CD4-positive, alpha-beta T cell (primary cell): Measurements from ENCODE around the gene SVBP. TPM values are rescaled to one million over a fixed set of nuclear protein-coding genes. Genes with fewer than 3 reads are reported as not detected.

Experiments
- ATAC-seq: fragments of 200-7000 bp; cut with Tn5 transposase; one replicate; pipeline ENCODE4 v1.10.0; 2022; ENCODE audit warnings: mild to moderate bottlenecking; ENCODE audit not compliant: poor library complexity
- CTCF ChIA-PET: fragments of 350-600 bp; sonication (Branson Sonifier 250); formaldehyde crosslinking; loops from one replicate; lab custom pipeline; 2021; ENCODE audit warnings: antibody characterized with exemption, inconsistent platforms; lab: Charles Lee
- POLR2A ChIA-PET: fragments of 350-600 bp; sonication (Branson Sonifier 250); formaldehyde crosslinking; loops from one replicate; lab custom pipeline; 2021; ENCODE audit warnings: antibody characterized with exemption, inconsistent platforms; lab: Charles Lee
- DNase-seq, 14 experiments: peaks; one replicate each; pipeline ENCODE4 v3.0.0-alpha.2; 2013 to 2020; ENCODE audit warnings: mixed read lengths in 2 of 14
- H3K27ac ChIP-seq, 2 donors: one replicate each; pipeline versions ENCODE4 v1.5.1 to v1.7.0; 2013; ENCODE audit warnings: low read length in 2 of 2, low read depth in 1 of 2, mild to moderate bottlenecking in 1 of 2
- H3K27me3 ChIP-seq, 2 experiments: 1 replicate in 1 of 2; 2 replicates in 1 of 2; pipeline versions ENCODE4 v1.6.1 to v1.7.0; 2013; ENCODE audit warnings: low read length in 2 of 2, control low read depth in 1 of 2, mild to moderate bottlenecking in 1 of 2, moderate library complexity in 1 of 2; ENCODE audit not compliant: insufficient read depth in 2 of 2, control insufficient read depth in 1 of 2
- H3K36me3 ChIP-seq: one replicate; pipeline ENCODE4 v1.6.1; 2013; ENCODE audit warnings: low read length, control low read depth; ENCODE audit not compliant: insufficient read depth
- H3K4me1 ChIP-seq: one replicate; pipeline ENCODE4 v1.6.1; 2013; ENCODE audit warnings: low read length, control low read depth; ENCODE audit not compliant: insufficient read depth
- H3K4me3 ChIP-seq: one replicate; pipeline ENCODE4 v1.5.1; 2013; ENCODE audit warnings: mild to moderate bottlenecking, low read length, moderate library complexity
- H3K9me3 ChIP-seq, 2 experiments: 1 replicate in 1 of 2; 2 replicates in 1 of 2; pipeline versions ENCODE4 v1.6.1 to v1.7.0; 2013; ENCODE audit warnings: low read length in 2 of 2, mild to moderate bottlenecking in 2 of 2, control low read depth in 1 of 2, moderate library complexity in 1 of 2; ENCODE audit not compliant: control insufficient read depth in 1 of 2, insufficient read depth in 1 of 2
- H3K27ac Mint-ChIP-seq: one replicate; pipeline ENCODE4 v1.8.0; 2020; ENCODE audit warnings: mixed read lengths
- H3K27me3 Mint-ChIP-seq: one replicate; pipeline ENCODE4 v1.8.0; 2021; ENCODE audit warnings: mixed read lengths
- H3K36me3 Mint-ChIP-seq: one replicate; pipeline ENCODE4 v1.8.0; 2021; ENCODE audit warnings: low read depth, mixed read lengths
- H3K4me1 Mint-ChIP-seq: one replicate; pipeline ENCODE4 v1.8.0; 2021; ENCODE audit warnings: low read depth, mixed read lengths
- H3K4me3 Mint-ChIP-seq: one replicate; pipeline ENCODE4 v1.8.0; 2020; ENCODE audit warnings: mild to moderate bottlenecking, mixed read lengths
- H3K9me3 Mint-ChIP-seq: one replicate; pipeline ENCODE4 v1.8.0; 2020; ENCODE audit warnings: mixed read lengths
- intact Hi-C, 2 experiments: fragments of 100-400 bp; cut with DNase I in 1 of 2; cut with micrococcal nuclease in 1 of 2; formaldehyde crosslinking; loops; one replicate each; pipeline versions ENCODE4 v1.15.1 to v1.9.0; 2023 to 2025; cut with DNase I, micrococcal nuclease
- total RNA-seq, 174 experiments: library from RNA in 2 of 174; stranded (reverse) in 2 of 174; gene quantifications; one replicate each; pipeline ENCODE4 v1.2.3 and lab custom pipeline; 2021 to 2026
- TF ChIP-seq, protein P1 (sequence below): fragments of 200-600 bp; IDR thresholded peaks from one replicate; pipeline ENCODE4 v1.8.0; 2022; ENCODE audit warnings: antibody characterized with exemption, mild to moderate bottlenecking

SVBP gene
- total RNA-seq, 2 experiments from 2014 or later: 19.2 to 21.3 TPM

DNA sequence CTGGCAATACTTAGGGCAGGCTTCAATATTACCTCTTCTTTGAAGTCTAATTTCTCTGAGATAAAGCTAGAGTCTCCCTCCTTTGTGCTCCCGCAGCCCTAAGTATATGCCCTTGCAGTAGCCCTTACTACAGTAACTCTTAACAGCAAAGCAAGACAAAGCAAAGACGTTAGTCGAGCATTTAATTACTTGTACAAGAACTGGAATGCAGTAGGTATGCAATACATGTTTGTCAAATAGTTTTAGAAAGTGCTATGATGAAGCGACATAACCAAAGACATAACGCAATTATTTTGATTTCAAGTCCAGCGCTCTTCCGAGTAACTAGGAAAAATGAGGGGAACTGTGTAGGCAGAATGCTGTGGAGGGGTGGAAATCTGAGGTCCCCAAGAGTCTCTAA, 51.9 kb downstream of the SVBP start:
- Mint-ChIP-seq H3K4me3 (no peak overlapping the region), H3K36me3 (peaks cover 19% of the 10 kb centered on the region), H3K27ac (no peak overlapping the region), H3K27me3 (no peaks in the 10 kb centered on the region), H3K4me1 (peaks cover 26% of the 10 kb centered on the region), H3K9me3 (no peaks in the 10 kb centered on the region)
- ChIA-PET POLR2A (interaction anchor here (1.1 to 3.7 kb wide), 5 partner anchors 7 to 83 kb away, joined by 3 to 75 read pairs (median 21); partner anchors contain the start of genes YBX1 and ZNF691), CTCF (interaction anchor here (1.0 kb wide), 2 partner anchors 51 to 731 kb away, joined by 3 read pairs; no protein-coding TSS in a partner anchor)
- Histone ChIP-seq H3K36me3 (peaks cover 24% of the 10 kb centered on the region), H3K9me3 (no peaks in the 10 kb centered on the region), H3K4me1 (peaks cover 39% of the 10 kb centered on the region), H3K27me3 (no peaks in the 10 kb centered on the region), H3K4me3 (peak overlapping the region; percentile 86), H3K27ac (no peak overlapping the region)
- intact Hi-C loops: loop anchor here (5.0 to 10.0 kb wide), 9 partner anchors 82 to 1903 kb away; partner anchors contain the start of genes B4GALT2 (in 1 of the 2), CCDC30 (in 1 of the 2), CDC20 (in 1 of the 2) and CFAP57 (in 1 of the 2)
- DNase-seq (no peak), ATAC-seq (no peak)
- TF ChIP-seq, protein P1, sequence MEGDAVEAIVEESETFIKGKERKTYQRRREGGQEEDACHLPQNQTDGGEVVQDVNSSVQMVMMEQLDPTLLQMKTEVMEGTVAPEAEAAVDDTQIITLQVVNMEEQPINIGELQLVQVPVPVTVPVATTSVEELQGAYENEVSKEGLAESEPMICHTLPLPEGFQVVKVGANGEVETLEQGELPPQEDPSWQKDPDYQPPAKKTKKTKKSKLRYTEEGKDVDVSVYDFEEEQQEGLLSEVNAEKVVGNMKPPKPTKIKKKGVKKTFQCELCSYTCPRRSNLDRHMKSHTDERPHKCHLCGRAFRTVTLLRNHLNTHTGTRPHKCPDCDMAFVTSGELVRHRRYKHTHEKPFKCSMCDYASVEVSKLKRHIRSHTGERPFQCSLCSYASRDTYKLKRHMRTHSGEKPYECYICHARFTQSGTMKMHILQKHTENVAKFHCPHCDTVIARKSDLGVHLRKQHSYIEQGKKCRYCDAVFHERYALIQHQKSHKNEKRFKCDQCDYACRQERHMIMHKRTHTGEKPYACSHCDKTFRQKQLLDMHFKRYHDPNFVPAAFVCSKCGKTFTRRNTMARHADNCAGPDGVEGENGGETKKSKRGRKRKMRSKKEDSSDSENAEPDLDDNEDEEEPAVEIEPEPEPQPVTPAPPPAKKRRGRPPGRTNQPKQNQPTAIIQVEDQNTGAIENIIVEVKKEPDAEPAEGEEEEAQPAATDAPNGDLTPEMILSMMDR: no peak

DNA sequence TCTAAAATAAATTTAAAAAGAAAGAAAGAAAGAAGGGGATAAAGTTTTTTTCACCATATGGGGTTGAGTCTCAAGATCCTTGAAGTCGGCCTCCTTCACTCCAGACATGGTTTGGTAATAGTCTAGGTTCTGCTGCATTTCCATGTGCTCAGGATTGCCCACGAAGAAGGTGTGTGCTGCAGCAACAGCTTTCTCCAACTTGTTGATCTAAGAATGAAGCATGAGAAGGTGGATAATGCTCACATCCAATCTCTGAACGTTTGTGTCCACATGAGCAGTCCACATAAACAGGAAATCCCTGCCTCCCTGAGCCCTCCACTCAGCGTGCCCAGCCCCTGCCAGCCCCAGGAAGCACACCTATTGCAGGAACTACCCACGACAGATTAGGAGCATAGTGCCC, 54.9 kb downstream of the SVBP start:
- no peaks in the 10 kb centered on the region for H3K9me3 Mint-ChIP-seq
- H3K27ac Mint-ChIP-seq: no peak overlapping the region
- Histone ChIP-seq H3K9me3 (no peaks in the 10 kb centered on the region), H3K27ac (no peak overlapping the region), H3K4me1 (peaks cover 22% of the 10 kb centered on the region), H3K36me3 (peaks cover 39% of the 10 kb centered on the region), H3K4me3 (no peak overlapping the region), H3K27me3 (no peaks in the 10 kb centered on the region)
- peaks cover 5% of the 10 kb centered on the region for H3K4me1 Mint-ChIP-seq
- no peak for DNase-seq
- TF ChIP-seq, protein P1: no peak
- intact Hi-C loops: loop anchor here (10.0 kb wide), 2 partner anchors 447 to 593 kb away; partner anchors contain the start of gene CDC20 (in 1 of the 2)
- no peak for ATAC-seq
- no peak overlapping the region for H3K4me3 Mint-ChIP-seq
- CTCF ChIA-PET: interaction anchor here (1.0 to 1.3 kb wide), 2 partner anchors 184 to 311 kb away, joined by 3 read pairs; no protein-coding TSS in a partner anchor
- peaks cover 34% of the 10 kb centered on the region for H3K36me3 Mint-ChIP-seq
- no peaks in the 10 kb centered on the region for H3K27me3 Mint-ChIP-seq
- POLR2A ChIA-PET: interaction anchor here (0.6 to 0.7 kb wide), 3 partner anchors 86 to 691 kb away, joined by 3 to 4 read pairs (median 4); no protein-coding TSS in a partner anchor

DNA sequence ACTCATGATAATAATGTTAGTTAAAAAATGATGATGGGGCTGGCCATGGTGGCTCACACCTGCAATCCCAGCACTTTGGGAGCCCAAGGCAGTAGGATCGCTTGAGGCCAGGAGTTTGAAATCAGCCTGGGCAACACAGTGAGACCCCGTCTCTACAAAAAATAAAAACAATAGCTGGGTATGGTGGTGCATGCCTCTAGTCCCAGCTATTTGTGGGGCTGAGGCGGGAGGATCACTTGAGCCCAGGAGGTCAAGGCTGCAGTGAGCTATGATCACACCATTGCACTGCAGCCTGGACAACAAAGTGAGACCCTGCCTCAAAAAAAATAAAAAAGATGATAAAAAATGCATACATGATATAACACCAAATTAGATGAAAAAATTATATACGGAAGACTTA, 55.6 kb downstream of the SVBP start:
- Mint-ChIP-seq H3K27ac (no peak overlapping the region), H3K36me3 (peaks cover 35% of the 10 kb centered on the region), H3K27me3 (no peaks in the 10 kb centered on the region), H3K4me1 (peaks cover 4% of the 10 kb centered on the region), H3K4me3 (no peak overlapping the region), H3K9me3 (no peaks in the 10 kb centered on the region)
- Histone ChIP-seq H3K27me3 (no peaks in the 10 kb centered on the region), H3K4me1 (peaks cover 22% of the 10 kb centered on the region), H3K36me3 (peaks cover 45% of the 10 kb centered on the region), H3K4me3 (no peak overlapping the region), H3K9me3 (no peaks in the 10 kb centered on the region), H3K27ac (no peak overlapping the region)
- intact Hi-C loops: loop anchor here (10.0 kb wide), 2 partner anchors 447 to 593 kb away; partner anchors contain the start of gene CDC20 (in 1 of the 2)
- CTCF ChIA-PET: no interaction called here
- TF ChIP-seq, protein P1: no peak
- POLR2A ChIA-PET: no interaction called here
- no peak for DNase-seq
- ATAC-seq: no peak
